GM21515 (cell line): Measurements from ENCODE around the gene PYGO1.
"Not testable (repeated sequence)": the region's sequence is repeated elsewhere in the genome, so short reads cannot be mapped to it uniquely, and the experiment has no call there.

Experiments used
- ATAC-seq: cut with Tn5 transposase; IDR thresholded peaks from one replicate; pipeline ENCODE4 v1.9.1; 2021; ENCODE audit not compliant: unreplicated experiment

The PYGO1 gene

DNA sequence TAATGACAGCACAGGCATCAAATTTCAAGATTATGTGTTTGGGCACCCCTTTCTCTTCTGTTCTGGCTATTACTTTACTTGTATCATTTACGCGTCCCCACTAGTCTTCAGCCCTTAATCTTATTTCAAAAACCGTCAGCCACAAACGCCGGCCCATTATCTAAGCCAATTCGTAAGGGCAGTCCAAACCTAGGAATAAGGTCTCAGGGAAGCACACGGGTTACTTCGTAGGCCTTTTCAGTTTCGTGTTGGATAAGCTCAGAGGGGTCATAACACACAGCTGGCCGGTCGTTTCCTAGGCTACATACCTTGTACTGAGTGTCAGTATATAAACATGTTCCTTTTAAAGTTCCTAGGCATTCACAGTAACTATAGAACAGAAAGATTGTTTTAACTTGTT, 75.0 kb downstream of the PYGO1 start:
- no peak for ATAC-seq

GRCh38 chr15:55507567-55507966, 80.6 kb downstream of the PYGO1 start:
- no peak for ATAC-seq

DNA sequence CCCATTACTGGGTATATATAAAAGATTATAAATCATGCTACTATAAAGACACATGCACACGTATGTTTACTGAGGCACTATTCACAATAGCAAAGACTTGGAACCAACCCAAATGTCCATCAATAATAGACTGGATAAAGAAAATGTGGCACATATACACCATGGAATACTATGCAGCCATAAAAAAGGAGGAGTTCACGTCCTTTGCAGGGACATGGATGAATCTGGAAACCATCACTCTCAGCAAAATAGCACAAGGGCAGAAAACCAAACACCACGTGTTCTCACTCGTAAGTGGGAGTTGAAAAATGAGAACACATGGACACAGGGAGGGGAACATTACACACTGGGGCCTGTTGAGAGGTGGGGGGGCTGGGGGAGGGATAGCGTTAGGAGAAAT, 82.7 kb downstream of the PYGO1 start:
- not testable (repeated sequence) for ATAC-seq

DNA sequence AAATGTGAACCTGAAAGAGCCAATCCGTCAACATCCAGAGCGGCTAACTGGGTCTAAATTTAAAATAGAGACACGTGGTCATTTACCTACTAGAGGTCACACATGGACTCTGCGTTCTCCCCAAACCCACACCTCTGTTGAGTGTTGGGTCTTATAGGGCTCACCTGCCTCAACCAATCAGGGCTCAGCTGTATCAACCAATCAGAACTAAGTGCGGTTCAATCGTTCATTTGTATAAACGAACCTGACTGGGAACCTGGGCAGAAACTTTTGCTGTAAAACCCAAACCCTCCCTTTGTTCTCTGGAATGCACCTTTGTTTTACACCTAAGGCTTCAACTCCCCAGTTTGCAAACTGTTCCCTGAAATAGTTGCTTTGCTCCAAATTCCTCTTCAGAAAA, 89.0 kb downstream of the PYGO1 start:
- ATAC-seq = no peak

DNA sequence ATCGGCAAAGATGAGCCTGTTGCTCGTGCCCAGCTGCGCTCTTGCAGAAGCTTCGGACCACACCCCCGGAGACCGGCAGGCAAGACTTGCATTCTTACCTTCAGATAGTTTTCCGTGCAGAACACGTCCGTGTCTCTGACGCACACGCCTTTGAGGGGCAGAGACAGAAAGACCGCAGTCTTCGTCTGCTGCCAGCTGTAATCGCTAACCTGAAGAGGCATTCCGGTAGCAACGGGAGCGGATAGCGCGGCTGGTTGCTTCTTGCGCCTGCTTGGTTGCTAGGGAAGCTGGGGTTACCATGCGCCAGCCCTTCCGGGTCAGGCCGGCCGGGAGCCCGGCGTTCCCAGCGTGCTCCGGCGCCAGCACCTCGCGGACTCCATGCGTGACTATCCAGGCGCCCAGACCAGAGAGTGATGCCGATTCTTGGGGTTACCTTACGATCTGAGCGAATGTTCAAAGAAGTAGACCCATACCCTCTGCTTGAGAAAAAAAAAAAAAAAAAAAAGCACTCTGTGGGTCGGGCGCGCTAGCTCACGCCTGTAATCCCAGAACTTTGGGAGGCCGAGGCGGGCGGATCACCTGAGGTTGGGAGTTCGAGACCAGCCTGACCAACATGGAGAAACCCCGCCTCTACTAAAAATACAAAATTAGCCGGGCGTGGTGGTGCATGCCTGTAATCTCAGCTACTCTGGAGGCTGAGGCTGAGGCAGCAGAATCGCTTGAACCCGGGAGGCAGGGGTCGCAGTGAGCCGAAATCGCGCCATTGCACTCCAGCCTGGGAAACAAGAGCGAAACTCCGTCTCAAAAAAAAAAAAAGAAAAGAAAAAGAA, 89.8 kb downstream of the PYGO1 start:
- ATAC-seq = peak; percentile 99

- no peak for ATAC-seq
These were observed 91.4 kb downstream of the PYGO1 start for GRCh38 chr15:55496716-55497115.

DNA sequence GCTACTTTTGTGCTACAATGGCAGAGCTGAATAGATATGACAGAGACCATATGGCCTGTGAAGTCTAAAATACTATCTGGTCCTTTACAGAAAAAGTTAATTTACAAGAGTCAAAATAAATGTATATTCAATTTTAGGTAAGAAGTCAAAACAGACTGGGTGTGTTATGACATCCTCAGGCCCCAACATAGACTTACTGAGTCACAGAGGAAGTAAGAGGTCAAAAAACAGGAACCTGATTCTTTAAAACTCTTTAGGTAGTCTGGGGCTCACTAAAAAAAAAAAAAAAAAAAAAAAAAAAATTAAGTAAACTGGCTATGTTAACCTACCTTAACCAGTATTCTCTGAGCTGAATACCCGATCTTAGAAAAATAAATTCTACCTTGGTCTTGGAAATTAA, 93.2 kb downstream of the PYGO1 start:
- ATAC-seq = no peak

DNA sequence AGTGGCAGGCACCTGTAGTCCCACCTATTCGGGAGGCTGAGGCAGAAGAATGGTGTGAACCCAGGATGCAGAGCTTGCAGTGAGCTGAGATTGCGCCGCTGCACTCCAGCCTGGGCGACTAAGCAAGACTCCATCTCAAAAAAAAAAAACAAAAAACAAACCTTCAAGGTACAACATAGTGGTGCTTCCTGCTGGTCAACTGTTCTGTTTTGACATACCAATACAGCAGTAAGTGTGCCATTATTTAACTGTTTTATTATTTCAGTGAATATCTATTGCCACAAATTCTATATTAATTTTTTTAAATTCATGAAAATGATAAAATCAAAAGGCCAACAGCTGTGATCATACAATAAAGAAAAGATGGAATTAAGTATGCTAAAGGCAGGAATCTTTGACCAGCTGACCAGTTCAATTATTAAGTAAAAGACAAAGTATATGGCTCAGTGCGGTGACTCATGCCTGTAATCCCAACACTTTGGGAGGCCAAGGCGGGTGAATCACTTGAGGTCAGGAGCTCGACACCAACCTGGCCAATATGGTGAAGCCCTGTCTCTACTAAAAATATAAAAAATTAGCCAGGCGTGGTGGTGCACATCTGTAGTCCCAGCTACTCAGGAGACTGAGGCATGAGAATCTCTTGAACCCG, 99.1 kb downstream of the PYGO1 start:
- not testable (repeated sequence) for ATAC-seq
